Measurements from ENCODE around the gene LTBP2. TPM values are rescaled to one million over a fixed set of nuclear protein-coding genes. Genes with fewer than 3 reads are reported as not detected.
A peak's percentile ranks its signal among the peaks of the same experiment; 100 is the strongest.

The LTBP2 gene
- polyA plus RNA-seq, 1 donor from 2014 or later, result 0.33 TPM

- H3K9ac ChIP-seq (ENCODE audit: low read length), result no peak overlapping the region
- H3K79me2 ChIP-seq (replicated peaks; ENCODE audit: insufficient read depth, low read length), result peaks cover 14% of the 10 kb centered on the region
- TF ChIP-seq SMC3 (conservative IDR thresholded peaks at IDR 0.05; ENCODE audit: poor library complexity) (no peak), TAF1 (IDR thresholded peaks at IDR 0.05; ENCODE audit: low read depth) (no peak), REST (IDR thresholded peaks at IDR 0.05; ENCODE audit: borderline replicate concordance) (no peak), RAD21 (conservative IDR thresholded peaks at IDR 0.05) (no peak), EP300 (conservative IDR thresholded peaks at IDR 0.05; ENCODE audit: poor library complexity, severe bottlenecking) (no peak), MXI1 (conservative IDR thresholded peaks at IDR 0.05; ENCODE audit: poor library complexity, severe bottlenecking) (no peak), EZH2 (IDR thresholded peaks at IDR 0.05; ENCODE audit: borderline replicate concordance, insufficient read depth, low read length, poor library complexity, severe bottlenecking) (no peak), POLR2AphosphoS5 (IDR thresholded peaks at IDR 0.05) (no peak)
- TF ChIP-seq, protein P1, sequence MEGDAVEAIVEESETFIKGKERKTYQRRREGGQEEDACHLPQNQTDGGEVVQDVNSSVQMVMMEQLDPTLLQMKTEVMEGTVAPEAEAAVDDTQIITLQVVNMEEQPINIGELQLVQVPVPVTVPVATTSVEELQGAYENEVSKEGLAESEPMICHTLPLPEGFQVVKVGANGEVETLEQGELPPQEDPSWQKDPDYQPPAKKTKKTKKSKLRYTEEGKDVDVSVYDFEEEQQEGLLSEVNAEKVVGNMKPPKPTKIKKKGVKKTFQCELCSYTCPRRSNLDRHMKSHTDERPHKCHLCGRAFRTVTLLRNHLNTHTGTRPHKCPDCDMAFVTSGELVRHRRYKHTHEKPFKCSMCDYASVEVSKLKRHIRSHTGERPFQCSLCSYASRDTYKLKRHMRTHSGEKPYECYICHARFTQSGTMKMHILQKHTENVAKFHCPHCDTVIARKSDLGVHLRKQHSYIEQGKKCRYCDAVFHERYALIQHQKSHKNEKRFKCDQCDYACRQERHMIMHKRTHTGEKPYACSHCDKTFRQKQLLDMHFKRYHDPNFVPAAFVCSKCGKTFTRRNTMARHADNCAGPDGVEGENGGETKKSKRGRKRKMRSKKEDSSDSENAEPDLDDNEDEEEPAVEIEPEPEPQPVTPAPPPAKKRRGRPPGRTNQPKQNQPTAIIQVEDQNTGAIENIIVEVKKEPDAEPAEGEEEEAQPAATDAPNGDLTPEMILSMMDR (IDR thresholded peaks at IDR 0.05; ENCODE audit: poor library complexity, severe bottlenecking), result no peak
- H4K20me1 ChIP-seq (ENCODE audit: insufficient read depth), result no peaks in the 10 kb centered on the region
- H3K9me3 ChIP-seq (ENCODE audit: low read length), result no peaks in the 10 kb centered on the region
- no peak overlapping the region for H3K4me2 ChIP-seq (ENCODE audit: low read length)
- H3K4me3 ChIP-seq (ENCODE audit: low read length), result peak overlapping the region; percentile 92
- no peaks in the 10 kb centered on the region for H3F3A ChIP-seq (ENCODE audit: insufficient read depth, low read length, poor library complexity, severe bottlenecking)
- H3K9me2 ChIP-seq (ENCODE audit: insufficient read depth, low read length), result no peaks in the 10 kb centered on the region
- H3K27ac ChIP-seq (ENCODE audit: low read length), result no peak overlapping the region
- no peak overlapping the region for H2AFZ ChIP-seq (ENCODE audit: low read depth, low read length)
- no peaks in the 10 kb centered on the region for H3K36me3 ChIP-seq (ENCODE audit: insufficient read depth, low read length)
- H3K27me3 ChIP-seq (ENCODE audit: insufficient read depth, low read depth, low read length), result peaks cover 17% of the 10 kb centered on the region
Observed at GRCh38 chr14:74495356-74495755, 116.7 kb downstream of the LTBP2 start.

- H3K27me3 ChIP-seq (ENCODE audit: insufficient read depth, low read depth, low read length), result peaks cover 17% of the 10 kb centered on the region
- peak within 1 kb of the TSS; percentile 88 for H3K9ac ChIP-seq (ENCODE audit: low read length)
- no peaks in the 10 kb centered on the region for H3K9me3 ChIP-seq (ENCODE audit: low read length)
- H4K20me1 ChIP-seq (ENCODE audit: insufficient read depth), result no peaks in the 10 kb centered on the region
- H2AFZ ChIP-seq (ENCODE audit: low read depth, low read length), result peak within 1 kb of the TSS; percentile 100
- H3K27ac ChIP-seq (ENCODE audit: low read length), result peak within 1 kb of the TSS; percentile 84
- H3K36me3 ChIP-seq (ENCODE audit: insufficient read depth, low read length), result no peaks in the 10 kb centered on the region
- peaks cover 14% of the 10 kb centered on the region for H3K79me2 ChIP-seq (replicated peaks; ENCODE audit: insufficient read depth, low read length)
- peak within 1 kb of the TSS; percentile 92 for H3K4me3 ChIP-seq (ENCODE audit: low read length)
- no peak for TF ChIP-seq RAD21 (conservative IDR thresholded peaks at IDR 0.05)
- TF ChIP-seq EZH2 (IDR thresholded peaks at IDR 0.05; ENCODE audit: borderline replicate concordance, insufficient read depth, low read length, poor library complexity, severe bottlenecking), result no peak
- peak; percentile 84 for TF ChIP-seq TAF1 (IDR thresholded peaks at IDR 0.05; ENCODE audit: low read depth)
- no peak for TF ChIP-seq EP300 (conservative IDR thresholded peaks at IDR 0.05; ENCODE audit: poor library complexity, severe bottlenecking)
- peak; percentile 28 for TF ChIP-seq SMC3 (conservative IDR thresholded peaks at IDR 0.05; ENCODE audit: poor library complexity)
- peak; percentile 95 for TF ChIP-seq POLR2AphosphoS5 (IDR thresholded peaks at IDR 0.05)
- peak; percentile 80 for TF ChIP-seq REST (IDR thresholded peaks at IDR 0.05; ENCODE audit: borderline replicate concordance)
- TF ChIP-seq, protein P1 (IDR thresholded peaks at IDR 0.05; ENCODE audit: poor library complexity, severe bottlenecking), result peak; percentile 30
- peak; percentile 45 for TF ChIP-seq MXI1 (conservative IDR thresholded peaks at IDR 0.05; ENCODE audit: poor library complexity, severe bottlenecking)
- no peaks in the 10 kb centered on the region for H3K9me2 ChIP-seq (ENCODE audit: insufficient read depth, low read length)
- H3F3A ChIP-seq (ENCODE audit: insufficient read depth, low read length, poor library complexity, severe bottlenecking), result no peaks in the 10 kb centered on the region
- H3K4me2 ChIP-seq (ENCODE audit: low read length), result peak within 1 kb of the TSS; percentile 92
Observed at GRCh38 chr14:74493343-74494261, 118.4 kb downstream of the LTBP2 start, which contains the start of gene ISCA2. Gene ISCA2 (plus strand): TSS chr14:74493765. CDS start chr14:74493775, 10 bp downstream.

All from neural cell (in vitro differentiated cells).